GM23248 (cell line): ENCODE measurements around the gene NCKIPSD.

Source experiments
- EZH2 ChIP-seq: fragments of 200-600 bp; sonication (generic); IDR thresholded peaks from 2 replicates; pipeline ENCODE4 v1.6.1; 2018; ENCODE audit warnings: antibody characterized with exemption, mild to moderate bottlenecking; ENCODE audit not compliant: insufficient read depth, poor library complexity, severe bottlenecking
- EZH2phosphoT487 ChIP-seq: fragments of 200-600 bp; sonication (generic); IDR thresholded peaks from 2 replicates; pipeline ENCODE4 v1.6.1; 2018; ENCODE audit warnings: antibody characterized with exemption, moderate library complexity, mild to moderate bottlenecking, low read depth; ENCODE audit not compliant: insufficient read depth

DNA sequence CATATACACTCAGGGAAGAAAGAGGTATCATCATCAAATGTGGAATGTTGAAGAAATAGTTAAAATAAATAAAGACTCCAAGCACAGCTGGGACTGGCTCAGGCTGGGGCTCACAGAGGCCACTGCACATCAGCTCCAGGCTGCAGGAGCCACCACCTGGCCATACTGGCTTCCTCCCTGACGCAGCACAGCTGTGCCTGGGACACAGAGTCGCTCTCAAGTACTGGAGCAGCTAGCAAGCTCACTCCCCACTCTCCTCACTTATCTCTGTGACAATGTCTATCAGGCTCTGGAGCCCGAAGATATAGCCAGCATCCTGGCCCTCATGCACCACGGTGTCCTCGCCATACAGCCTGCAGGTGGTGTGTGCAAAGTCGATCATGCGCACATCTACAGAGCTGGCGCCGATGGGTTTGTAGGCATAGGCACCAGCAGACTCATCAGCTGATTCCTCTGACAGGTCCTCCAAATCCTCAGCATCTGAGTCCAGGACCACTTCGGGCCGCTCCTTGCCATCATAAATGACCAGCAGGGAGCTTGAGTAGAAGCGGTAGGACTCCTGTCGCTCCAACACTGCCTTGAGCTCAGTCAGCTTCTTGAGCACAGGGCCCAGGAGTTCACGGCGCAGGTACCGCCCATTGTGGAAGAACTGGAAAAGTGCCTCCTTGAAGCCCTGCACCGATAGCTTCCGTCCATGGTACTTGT lies 2.5 kb upstream of the NCKIPSD start:
- TF ChIP-seq EZH2phosphoT487: no peak
- no peak for TF ChIP-seq EZH2
